PC-3 (cell line): ENCODE data around the gene MYH10.

Source experiments
- EZH2 ChIP-seq: fragments of 300-600 bp; sonication (generic); IDR thresholded peaks from one replicate; pipeline ENCODE4 v1.6.1; 2017; ENCODE audit warnings: antibody characterized with exemption, mild to moderate bottlenecking, low read length; ENCODE audit not compliant: unreplicated experiment
- TF ChIP-seq, protein P1 (sequence below): fragments of 300-600 bp; sonication (generic); conservative IDR thresholded peaks from 2 replicates; pipeline ENCODE4 v1.5.1; 2017; ENCODE audit warnings: antibody characterized with exemption, low read depth, mild to moderate bottlenecking, low read length

GRCh38 chr17:8609910-8610309 is 20.6 kb downstream of the MYH10 start:
- TF ChIP-seq, protein P1, sequence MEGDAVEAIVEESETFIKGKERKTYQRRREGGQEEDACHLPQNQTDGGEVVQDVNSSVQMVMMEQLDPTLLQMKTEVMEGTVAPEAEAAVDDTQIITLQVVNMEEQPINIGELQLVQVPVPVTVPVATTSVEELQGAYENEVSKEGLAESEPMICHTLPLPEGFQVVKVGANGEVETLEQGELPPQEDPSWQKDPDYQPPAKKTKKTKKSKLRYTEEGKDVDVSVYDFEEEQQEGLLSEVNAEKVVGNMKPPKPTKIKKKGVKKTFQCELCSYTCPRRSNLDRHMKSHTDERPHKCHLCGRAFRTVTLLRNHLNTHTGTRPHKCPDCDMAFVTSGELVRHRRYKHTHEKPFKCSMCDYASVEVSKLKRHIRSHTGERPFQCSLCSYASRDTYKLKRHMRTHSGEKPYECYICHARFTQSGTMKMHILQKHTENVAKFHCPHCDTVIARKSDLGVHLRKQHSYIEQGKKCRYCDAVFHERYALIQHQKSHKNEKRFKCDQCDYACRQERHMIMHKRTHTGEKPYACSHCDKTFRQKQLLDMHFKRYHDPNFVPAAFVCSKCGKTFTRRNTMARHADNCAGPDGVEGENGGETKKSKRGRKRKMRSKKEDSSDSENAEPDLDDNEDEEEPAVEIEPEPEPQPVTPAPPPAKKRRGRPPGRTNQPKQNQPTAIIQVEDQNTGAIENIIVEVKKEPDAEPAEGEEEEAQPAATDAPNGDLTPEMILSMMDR, result no peak
- no peak for TF ChIP-seq EZH2
